Hepatocyte (in vitro differentiated cells): Measurements from ENCODE around the gene CCDC198. TPM values are rescaled to one million over a fixed set of nuclear protein-coding genes. Genes with fewer than 3 reads are reported as not detected.

Experiments
- polyA plus RNA-seq: library from polyadenylated mRNA; unstranded; fragments of >200 nt; fragmentation: Nextera tagmentation; extraction: Ambion mirVana; gene quantifications from 2 replicates; pipeline ENCODE4 v1.2.1, GENCODE V29; 2016
- total RNA-seq: library from RNA; depleted of rRNA; stranded (reverse); fragments of >200 nt; gene quantifications from 2 replicates; pipeline ENCODE4 v1.2.3, GENCODE V29; 2014

Gene CCDC198
- total and polyA plus RNA-seq, 2 experiments from 2014 or later: 8.5 to 34.5 TPM

Other genes with a start within 250 kb of the CCDC198 start
- 50.6 and 51.8 TPM in 2 replicates for gene EXOC5, start 225.0 kb downstream of the CCDC198 start, total RNA-seq
- 30.8 and 31.4 TPM in 2 replicates for gene EXOC5, start 225.0 kb downstream of the CCDC198 start, polyA plus RNA-seq
- 35.8 and 38.3 TPM in 2 replicates for gene AP5M1, start 224.9 kb downstream of the CCDC198 start, total RNA-seq
- gene AP5M1, start 224.9 kb downstream of the CCDC198 start, polyA plus RNA-seq: 27.8 and 34.9 TPM in 2 replicates
- 28.4 and 30.2 TPM in 2 replicates for gene NAA30, start 103.3 kb downstream of the CCDC198 start, total RNA-seq
- gene NAA30, start 103.3 kb downstream of the CCDC198 start, polyA plus RNA-seq: 8.9 and 10.6 TPM in 2 replicates